ENCODE measurements around the gene KCNJ13. TPM values are rescaled to one million over a fixed set of nuclear protein-coding genes. Genes with fewer than 3 reads are reported as not detected.

KCNJ13 gene
- total RNA-seq, result not detected

GRCh38 chr2:232776435-232776834 is at the start of gene KCNJ13:
KCNJ13 (minus strand) TSS chr2:232776565; CDS start chr2:232771362, 5,203 bp downstream.
- no peak for DNase-seq (ENCODE audit: extremely low spot score in 2 of 2)
- Histone ChIP-seq H3K4me1 (no peaks in the 10 kb centered on the region), H3K4me3 (no peak within 1 kb of the TSS), H3K27ac (no peak within 1 kb of the TSS), H3K36me3 (no peaks in the 10 kb centered on the region), H3K27me3 (no peaks in the 10 kb centered on the region), H3K9me3 (no peaks in the 10 kb centered on the region)
- intact Hi-C loops (cut with DNase I), result no loop called here
- TF ChIP-seq POLR2AphosphoS5 (IDR thresholded peaks at IDR 0.05; ENCODE audit: insufficient read depth in 1 of 2, low read depth in 1 of 2) (no peak), POLR2A (IDR thresholded peaks at IDR 0.05) (no peak), CTCF (IDR thresholded peaks at IDR 0.05) (no peak)

GRCh38 chr2:232817756-232818155 is 41.4 kb upstream of the KCNJ13 start:
- Histone ChIP-seq H3K36me3 (peaks cover 0 to 80% of the 10 kb centered on the region in 2 donors), H3K9me3 (no peaks in the 10 kb centered on the region)

GRCh38 chr2:232816657-232817056 is 40.3 kb upstream of the KCNJ13 start:
- no peaks in the 10 kb centered on the region for H3K4me1 ChIP-seq
- H3K27ac ChIP-seq, result no peak overlapping the region
- no peaks in the 10 kb centered on the region for H3K27me3 ChIP-seq
- DNase-seq (ENCODE audit: extremely low spot score in 2 of 2), result no peak
- TF ChIP-seq POLR2A (IDR thresholded peaks at IDR 0.05) (no peak), POLR2AphosphoS5 (IDR thresholded peaks at IDR 0.05; ENCODE audit: insufficient read depth in 1 of 2, low read depth in 1 of 2) (no peak), CTCF (IDR thresholded peaks at IDR 0.05) (no peak)
- H3K36me3 ChIP-seq, result peaks cover 0 to 88% of the 10 kb centered on the region in 2 donors
- intact Hi-C loops (cut with DNase I), result no loop called here
- H3K4me3 ChIP-seq, result no peak overlapping the region
- no peaks in the 10 kb centered on the region for H3K9me3 ChIP-seq

More at GRCh38 chr2:232817756-232818155, 41.4 kb upstream of the KCNJ13 start:
- Histone ChIP-seq H3K27ac (no peak overlapping the region), H3K4me1 (no peaks in the 10 kb centered on the region), H3K27me3 (no peaks in the 10 kb centered on the region), H3K4me3 (no peak overlapping the region)
- intact Hi-C loops (cut with DNase I), result no loop called here
- TF ChIP-seq CTCF (IDR thresholded peaks at IDR 0.05), result no peak
- TF ChIP-seq POLR2A (IDR thresholded peaks at IDR 0.05), result no peak
- no peak for TF ChIP-seq POLR2AphosphoS5 (IDR thresholded peaks at IDR 0.05; ENCODE audit: insufficient read depth in 1 of 2, low read depth in 1 of 2)
- no peak for DNase-seq (ENCODE audit: extremely low spot score in 2 of 2)

DNA sequence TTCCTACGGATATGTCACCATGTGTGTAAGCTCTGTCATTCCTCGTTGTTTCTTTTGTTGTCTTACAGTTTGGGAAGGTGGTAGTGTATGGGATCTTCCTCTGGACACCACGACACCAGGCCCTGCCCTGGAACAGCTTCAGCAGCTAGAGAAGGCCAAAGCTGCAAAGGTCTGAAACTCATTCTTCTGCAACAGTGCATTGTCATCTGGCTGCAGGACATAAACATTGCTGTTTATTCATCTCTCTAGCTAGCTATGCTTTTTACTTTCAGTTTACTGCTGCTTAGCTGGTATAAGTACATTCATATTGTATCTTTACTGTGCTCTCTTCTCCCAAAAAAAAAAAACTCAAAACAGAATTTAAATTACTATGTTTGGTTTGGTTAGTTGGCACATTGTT is 39.2 kb upstream of the KCNJ13 start:
- DNase-seq (ENCODE audit: extremely low spot score in 2 of 2), result no peak
- Histone ChIP-seq H3K9me3 (no peaks in the 10 kb centered on the region), H3K36me3 (peaks cover 0 to 86% of the 10 kb centered on the region in 2 donors), H3K27me3 (no peaks in the 10 kb centered on the region), H3K4me1 (no peaks in the 10 kb centered on the region), H3K27ac (no peak overlapping the region), H3K4me3 (no peak overlapping the region)
- TF ChIP-seq CTCF (IDR thresholded peaks at IDR 0.05) (no peak), POLR2A (IDR thresholded peaks at IDR 0.05) (no peak), POLR2AphosphoS5 (IDR thresholded peaks at IDR 0.05; ENCODE audit: insufficient read depth in 1 of 2, low read depth in 1 of 2) (no peak)
- intact Hi-C loops (cut with DNase I), result no loop called here

DNA sequence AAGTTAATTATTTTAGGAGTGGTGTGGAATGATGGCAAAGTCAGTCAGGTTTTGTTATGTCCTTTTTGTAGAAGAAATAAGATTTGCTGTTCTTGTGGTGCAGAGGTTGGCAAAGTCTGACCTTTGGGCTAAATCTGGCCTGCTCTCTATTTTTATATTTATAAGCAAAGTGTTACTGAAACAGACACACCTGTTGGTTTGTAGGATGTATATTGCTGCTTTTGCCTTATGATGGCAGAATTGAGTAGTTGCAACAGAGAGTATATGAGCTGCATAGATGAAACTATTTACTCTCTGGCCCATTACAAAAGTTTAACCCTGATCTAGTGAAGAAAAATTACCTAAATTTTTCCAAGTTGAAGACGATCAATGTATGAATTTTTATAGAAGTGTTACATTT is 34.1 kb upstream of the KCNJ13 start:
- Histone ChIP-seq H3K36me3 (peaks cover 0 to 75% of the 10 kb centered on the region in 2 donors), H3K27ac (no peak overlapping the region), H3K27me3 (no peaks in the 10 kb centered on the region), H3K4me1 (no peaks in the 10 kb centered on the region), H3K9me3 (no peaks in the 10 kb centered on the region), H3K4me3 (no peak overlapping the region)
- TF ChIP-seq CTCF (IDR thresholded peaks at IDR 0.05), result no peak
- no peak for TF ChIP-seq POLR2A (IDR thresholded peaks at IDR 0.05)
- TF ChIP-seq POLR2AphosphoS5 (IDR thresholded peaks at IDR 0.05; ENCODE audit: insufficient read depth in 1 of 2, low read depth in 1 of 2), result no peak
- DNase-seq (ENCODE audit: extremely low spot score in 2 of 2), result no peak
- intact Hi-C loops (cut with DNase I), result no loop called here
